ENCODE data around the gene EHD1.

Gene EHD1

DNA sequence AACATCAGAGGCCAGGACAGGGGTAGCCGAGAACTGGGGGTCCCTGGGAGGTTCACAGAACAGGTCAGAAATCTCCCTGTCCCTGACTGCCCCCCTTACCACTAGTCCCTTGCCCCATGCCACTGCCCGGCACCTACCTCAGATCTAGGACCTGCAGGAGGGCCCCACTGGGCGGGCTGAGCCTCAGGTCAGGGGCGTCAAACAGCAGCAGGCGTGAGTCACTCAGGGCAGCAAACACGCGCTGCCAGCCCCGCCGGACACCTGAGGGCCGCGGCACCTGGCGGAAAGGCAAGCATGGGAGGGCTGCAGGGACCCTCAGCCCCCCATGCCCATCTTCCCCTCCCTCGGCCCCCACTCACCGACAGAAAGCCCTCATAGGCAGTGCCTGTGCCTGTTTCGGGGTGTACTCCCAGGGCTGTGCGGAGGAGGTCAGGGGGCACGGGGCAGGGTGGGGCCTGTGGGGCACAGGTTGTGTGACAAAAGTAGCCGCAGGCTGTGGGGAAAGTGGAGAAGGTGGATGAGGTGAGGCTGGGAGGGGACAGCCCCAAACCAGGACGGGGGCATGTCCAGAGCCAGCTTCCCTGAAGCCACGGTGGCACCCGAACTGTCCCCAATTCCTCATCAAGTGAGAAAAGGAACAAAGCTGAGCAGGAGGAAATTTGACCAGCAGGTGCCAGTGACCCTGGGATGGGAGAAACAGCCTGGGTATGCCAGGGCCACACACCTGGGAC, 45.8 kb downstream of the EHD1 start:
- no peaks in the 10 kb centered on the region for H3K36me3 Mint-ChIP-seq (ENCODE audit: low read depth)
- no peaks in the 10 kb centered on the region for H3K9me3 Mint-ChIP-seq
- TF ChIP-seq, protein P1, sequence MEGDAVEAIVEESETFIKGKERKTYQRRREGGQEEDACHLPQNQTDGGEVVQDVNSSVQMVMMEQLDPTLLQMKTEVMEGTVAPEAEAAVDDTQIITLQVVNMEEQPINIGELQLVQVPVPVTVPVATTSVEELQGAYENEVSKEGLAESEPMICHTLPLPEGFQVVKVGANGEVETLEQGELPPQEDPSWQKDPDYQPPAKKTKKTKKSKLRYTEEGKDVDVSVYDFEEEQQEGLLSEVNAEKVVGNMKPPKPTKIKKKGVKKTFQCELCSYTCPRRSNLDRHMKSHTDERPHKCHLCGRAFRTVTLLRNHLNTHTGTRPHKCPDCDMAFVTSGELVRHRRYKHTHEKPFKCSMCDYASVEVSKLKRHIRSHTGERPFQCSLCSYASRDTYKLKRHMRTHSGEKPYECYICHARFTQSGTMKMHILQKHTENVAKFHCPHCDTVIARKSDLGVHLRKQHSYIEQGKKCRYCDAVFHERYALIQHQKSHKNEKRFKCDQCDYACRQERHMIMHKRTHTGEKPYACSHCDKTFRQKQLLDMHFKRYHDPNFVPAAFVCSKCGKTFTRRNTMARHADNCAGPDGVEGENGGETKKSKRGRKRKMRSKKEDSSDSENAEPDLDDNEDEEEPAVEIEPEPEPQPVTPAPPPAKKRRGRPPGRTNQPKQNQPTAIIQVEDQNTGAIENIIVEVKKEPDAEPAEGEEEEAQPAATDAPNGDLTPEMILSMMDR (IDR thresholded peaks at IDR 0.05; ENCODE audit: unreplicated experiment in 3 of 3), result no peak
- H3K27me3 Mint-ChIP-seq (ENCODE audit: low read depth), result no peaks in the 10 kb centered on the region
- no peak overlapping the region for H3K27ac Mint-ChIP-seq
- no peaks in the 10 kb centered on the region for H3K4me1 Mint-ChIP-seq
- H3K4me3 Mint-ChIP-seq, result no peak overlapping the region

DNA sequence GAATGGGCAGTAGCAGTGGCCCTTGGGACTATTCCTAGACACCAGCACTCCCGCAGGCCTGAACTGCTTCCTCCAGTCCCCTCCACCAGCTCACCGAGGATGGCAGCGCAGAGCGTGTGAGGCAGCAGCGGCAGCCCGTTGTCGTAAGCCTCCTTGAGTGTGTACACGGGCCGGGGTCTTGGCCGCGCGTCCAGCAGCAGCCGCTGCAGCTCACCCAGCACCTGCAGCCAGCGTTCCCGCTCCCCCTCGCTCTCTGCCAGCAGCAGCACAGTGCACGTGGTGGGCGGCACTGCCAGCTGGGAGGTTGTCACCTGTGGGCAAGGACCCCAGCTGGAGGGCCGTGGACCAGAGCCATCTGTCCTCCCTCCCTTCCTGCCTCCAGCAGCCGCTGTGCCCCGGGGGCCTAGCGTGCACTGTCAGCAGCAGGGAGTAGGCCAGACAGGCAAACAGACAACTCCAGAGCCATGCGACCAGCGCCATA, 47.0 kb downstream of the EHD1 start:
- Mint-ChIP-seq H3K4me1 (no peaks in the 10 kb centered on the region), H3K36me3 (ENCODE audit: low read depth) (no peaks in the 10 kb centered on the region), H3K9me3 (no peaks in the 10 kb centered on the region), H3K27me3 (ENCODE audit: low read depth) (no peaks in the 10 kb centered on the region), H3K4me3 (no peak overlapping the region), H3K27ac (no peak overlapping the region)
- TF ChIP-seq, protein P1 (IDR thresholded peaks at IDR 0.05; ENCODE audit: unreplicated experiment in 3 of 3), result no peak

DNA sequence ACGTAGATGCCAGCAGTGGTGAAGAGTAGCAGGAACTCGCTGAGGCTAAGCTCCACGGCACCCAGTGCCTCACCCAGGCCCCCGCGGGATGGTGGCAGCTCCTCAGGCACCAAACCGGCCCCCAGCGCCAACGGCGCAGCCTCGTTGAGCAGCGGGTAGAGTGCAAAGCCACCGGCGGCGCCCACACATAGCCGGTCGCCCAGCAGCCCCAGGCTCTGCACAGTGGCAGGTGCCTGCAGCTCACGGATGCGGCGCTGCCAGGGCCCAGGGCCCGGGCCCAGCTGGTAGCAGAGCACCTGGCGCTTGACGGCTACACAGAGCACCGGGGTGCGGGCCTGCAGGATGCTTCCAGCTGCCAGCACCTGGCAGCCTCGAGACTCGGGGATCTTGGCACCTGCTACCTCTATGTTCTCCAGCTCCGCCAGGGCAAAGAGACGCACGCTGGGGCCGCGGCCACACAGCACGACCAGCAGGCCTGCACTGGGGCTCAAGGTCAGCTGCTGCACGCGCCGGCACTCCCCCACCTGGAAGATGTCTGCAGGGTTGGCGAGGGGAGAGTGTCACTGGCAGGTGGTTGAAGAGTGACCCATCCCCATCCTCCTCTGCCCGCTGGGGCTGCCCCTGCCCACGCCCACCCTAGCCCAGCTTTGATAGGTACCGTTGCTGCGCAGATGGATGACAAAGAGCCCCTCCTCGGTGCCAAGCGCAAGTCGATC, 48.7 kb downstream of the EHD1 start:
- TF ChIP-seq, protein P1 (IDR thresholded peaks at IDR 0.05; ENCODE audit: unreplicated experiment in 3 of 3), result no peak

DNA sequence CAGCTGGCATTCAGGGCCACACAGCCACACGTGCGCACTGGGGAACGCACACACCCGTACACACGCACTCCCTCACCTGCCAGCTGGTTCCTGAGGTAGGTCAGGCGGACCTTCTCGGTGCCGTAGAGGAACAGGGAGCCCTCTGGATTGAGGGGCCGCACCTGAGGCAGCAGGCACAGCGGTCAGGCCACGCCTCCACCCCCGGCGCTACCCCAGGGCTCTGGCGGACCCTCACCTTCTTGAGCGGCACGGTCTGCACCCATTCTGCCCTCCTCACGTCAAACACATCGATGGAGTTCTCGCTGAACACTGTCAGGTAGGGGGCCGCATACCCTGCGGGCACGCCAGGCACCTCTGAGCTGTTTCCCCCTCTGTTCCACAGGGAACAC, 51.0 kb downstream of the EHD1 start:
- Mint-ChIP-seq H3K4me1 (no peaks in the 10 kb centered on the region), H3K36me3 (ENCODE audit: low read depth) (peaks cover 4% of the 10 kb centered on the region), H3K4me3 (no peak overlapping the region), H3K27me3 (ENCODE audit: low read depth) (peaks cover 5% of the 10 kb centered on the region), H3K9me3 (no peaks in the 10 kb centered on the region), H3K27ac (no peak overlapping the region)
- TF ChIP-seq, protein P1 (IDR thresholded peaks at IDR 0.05; ENCODE audit: unreplicated experiment in 3 of 3), result no peak

More for the DNA sequence above, 48.7 kb downstream of the EHD1 start:
- Mint-ChIP-seq H3K4me1 (no peaks in the 10 kb centered on the region), H3K4me3 (no peak overlapping the region), H3K27ac (no peak overlapping the region), H3K9me3 (no peaks in the 10 kb centered on the region), H3K36me3 (ENCODE audit: low read depth) (peaks cover 4% of the 10 kb centered on the region), H3K27me3 (ENCODE audit: low read depth) (no peaks in the 10 kb centered on the region)

DNA sequence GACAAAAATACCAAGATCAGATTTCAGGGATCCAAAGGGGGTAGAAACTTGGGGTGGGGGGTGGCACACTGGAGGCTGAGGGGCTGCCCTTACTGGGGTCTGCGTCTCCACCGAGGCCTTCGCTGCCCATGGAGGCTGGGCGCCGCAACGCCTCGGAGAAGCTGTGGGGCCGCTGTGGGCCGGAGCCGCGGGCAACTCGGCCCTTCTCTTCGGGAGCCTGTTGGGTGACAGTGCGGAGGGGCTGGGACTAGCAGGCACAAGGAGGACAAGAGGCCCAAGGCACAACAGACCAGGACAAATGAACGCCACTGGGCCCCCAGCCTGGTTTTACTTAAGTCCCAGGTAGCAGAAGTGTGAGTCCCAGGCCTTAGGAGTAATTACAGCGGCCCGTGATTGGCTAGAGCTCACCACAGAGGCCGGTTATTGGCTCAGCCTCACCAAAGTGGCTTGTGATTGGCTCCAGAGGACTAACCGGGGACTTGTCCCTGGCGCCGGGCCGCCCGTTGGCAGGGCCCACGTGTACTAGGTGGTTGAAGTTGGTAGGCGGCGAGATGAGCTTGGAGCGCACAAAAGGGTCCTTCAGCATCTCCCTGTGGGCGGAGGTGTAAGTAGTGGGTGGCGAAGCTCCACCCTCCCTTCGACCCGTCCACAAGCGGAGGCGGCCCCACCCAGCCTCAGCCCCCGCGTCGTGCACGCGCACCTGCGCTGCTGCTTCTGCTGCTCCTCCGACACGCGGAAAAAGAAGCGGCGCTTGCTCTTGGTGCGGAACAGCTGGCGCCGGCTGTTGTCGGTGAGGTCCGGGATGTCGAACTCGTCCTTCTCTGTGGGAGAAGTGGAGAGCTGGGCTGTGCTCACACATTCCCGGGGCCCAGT, 51.6 kb downstream of the EHD1 start:
- no peaks in the 10 kb centered on the region for H3K9me3 Mint-ChIP-seq
- peaks cover 4% of the 10 kb centered on the region for H3K36me3 Mint-ChIP-seq (ENCODE audit: low read depth)
- no peak overlapping the region for H3K4me3 Mint-ChIP-seq
- TF ChIP-seq, protein P1 (IDR thresholded peaks at IDR 0.05; ENCODE audit: unreplicated experiment in 3 of 3), result no peak
- H3K27ac Mint-ChIP-seq, result no peak overlapping the region
- peaks cover 5% of the 10 kb centered on the region for H3K27me3 Mint-ChIP-seq (ENCODE audit: low read depth)
- H3K4me1 Mint-ChIP-seq, result no peaks in the 10 kb centered on the region
